Transverse colon (tissue), 4 donors: ENCODE data around the gene MYO7A.

ENCODE experiments used
- EP300 ChIP-seq: sonication (generic); formaldehyde crosslinking; IDR thresholded peaks from one replicate; pipeline ENCODE4 v1.6.1; 2017; ENCODE audit warnings: antibody characterized with exemption, low read depth
- POLR2A ChIP-seq: fragments of 450-650 bp; IDR thresholded peaks from one replicate; pipeline ENCODE4 v1.6.1; 2016; ENCODE audit warnings: antibody characterized with exemption, mild to moderate bottlenecking, moderate library complexity
- POLR2AphosphoS5 ChIP-seq, 3 donors: sonication (generic); formaldehyde crosslinking; IDR thresholded peaks; one replicate each; pipeline ENCODE4 v1.6.1; 2016; ENCODE audit warnings: antibody characterized with exemption in 3 of 3
- TF ChIP-seq, protein P1 (sequence below), 5 experiments: fragments of 200-600 bp in 3 of 5; fragments of 450-650 bp in 2 of 5; sonication (generic) in 3 of 5; IDR thresholded peaks; 1 replicate in 2 of 5; 2 replicates in 3 of 5; pipeline ENCODE4 v1.5.1; 2016 to 2017; ENCODE audit warnings: antibody characterized with exemption in 5 of 5, inconsistent platforms in 3 of 5, mild to moderate bottlenecking in 2 of 5, moderate library complexity in 1 of 5

DNA sequence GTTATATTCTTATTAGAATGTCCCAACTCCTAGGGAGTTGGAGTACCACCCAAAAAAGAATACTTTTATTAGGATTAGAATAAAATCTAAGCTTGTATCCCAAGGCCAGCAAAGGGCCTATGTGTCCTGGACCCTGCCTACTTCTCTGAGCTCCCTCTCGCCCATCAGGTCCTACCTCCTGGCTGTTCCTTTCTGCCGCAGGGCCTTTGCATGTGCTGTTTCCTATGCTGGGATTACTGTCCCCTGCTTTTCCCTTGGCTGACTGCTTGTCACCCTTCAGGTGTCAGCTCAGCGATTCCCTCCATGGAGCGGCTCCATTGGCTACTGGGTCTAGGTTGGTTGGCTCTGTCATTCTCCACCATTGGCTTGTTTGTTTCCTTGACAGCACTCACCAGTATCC lies 13.4 kb downstream of the MYO7A start:
- TF ChIP-seq, protein P1, sequence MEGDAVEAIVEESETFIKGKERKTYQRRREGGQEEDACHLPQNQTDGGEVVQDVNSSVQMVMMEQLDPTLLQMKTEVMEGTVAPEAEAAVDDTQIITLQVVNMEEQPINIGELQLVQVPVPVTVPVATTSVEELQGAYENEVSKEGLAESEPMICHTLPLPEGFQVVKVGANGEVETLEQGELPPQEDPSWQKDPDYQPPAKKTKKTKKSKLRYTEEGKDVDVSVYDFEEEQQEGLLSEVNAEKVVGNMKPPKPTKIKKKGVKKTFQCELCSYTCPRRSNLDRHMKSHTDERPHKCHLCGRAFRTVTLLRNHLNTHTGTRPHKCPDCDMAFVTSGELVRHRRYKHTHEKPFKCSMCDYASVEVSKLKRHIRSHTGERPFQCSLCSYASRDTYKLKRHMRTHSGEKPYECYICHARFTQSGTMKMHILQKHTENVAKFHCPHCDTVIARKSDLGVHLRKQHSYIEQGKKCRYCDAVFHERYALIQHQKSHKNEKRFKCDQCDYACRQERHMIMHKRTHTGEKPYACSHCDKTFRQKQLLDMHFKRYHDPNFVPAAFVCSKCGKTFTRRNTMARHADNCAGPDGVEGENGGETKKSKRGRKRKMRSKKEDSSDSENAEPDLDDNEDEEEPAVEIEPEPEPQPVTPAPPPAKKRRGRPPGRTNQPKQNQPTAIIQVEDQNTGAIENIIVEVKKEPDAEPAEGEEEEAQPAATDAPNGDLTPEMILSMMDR (IDR thresholded peaks at IDR 0.05), result no peak
- TF ChIP-seq POLR2AphosphoS5 (IDR thresholded peaks at IDR 0.05) (no peak), EP300 (no peak), POLR2A (no peak)
